ENCODE results near the gene SLC9A2. TPM values are rescaled to one million over a fixed set of nuclear protein-coding genes. Genes with fewer than 3 reads are reported as not detected.
A peak's percentile ranks its signal among the peaks of the same experiment; 100 is the strongest.

SLC9A2 gene
- total RNA-seq, 1 donor from 2014 or later: 0.32 TPM

GRCh38 chr2:102726128-102727087, 107.1 kb downstream of the SLC9A2 start:
- Mint-ChIP-seq H3K36me3 (ENCODE audit: low read depth, unreplicated experiment) (peaks cover 19% of the 10 kb centered on the region), H3K27me3 (ENCODE audit: low read depth, unreplicated experiment) (no peaks in the 10 kb centered on the region), H3K9me3 (ENCODE audit: unreplicated experiment) (peaks cover 2% of the 10 kb centered on the region), H3K27ac (ENCODE audit: unreplicated experiment) (no peak overlapping the region), H3K4me3 (ENCODE audit: unreplicated experiment) (no peak overlapping the region), H3K4me1 (ENCODE audit: low read depth, unreplicated experiment) (peaks cover 8% of the 10 kb centered on the region)
- H3K36me3 ChIP-seq (ENCODE audit: insufficient read depth, low read length): peaks cover 11% of the 10 kb centered on the region
- no peak overlapping the region for H3K9ac ChIP-seq (ENCODE audit: low read length)
- no peaks in the 10 kb centered on the region for H3K27me3 ChIP-seq (ENCODE audit: insufficient read depth, low read length)
- no peak overlapping the region for H2AFZ ChIP-seq (ENCODE audit: low read depth, low read length)
- H3K4me2 ChIP-seq (ENCODE audit: low read length): no peak overlapping the region
- DNase-seq (ENCODE audit: low read depth) (no peak), FAIRE-seq (no peak)
- no peaks in the 10 kb centered on the region for H3K79me2 ChIP-seq (ENCODE audit: insufficient read depth, low read length)
- H3K4me1 ChIP-seq (ENCODE audit: insufficient read depth, low read length): no peaks in the 10 kb centered on the region
- H3K27ac ChIP-seq (ENCODE audit: low read depth, low read length): no peak overlapping the region
- no peaks in the 10 kb centered on the region for H4K20me1 ChIP-seq (ENCODE audit: insufficient read depth, low read length)
- no peaks in the 10 kb centered on the region for H3K9me3 ChIP-seq (ENCODE audit: insufficient read depth, low read depth, low read length)
- TF ChIP-seq EZH2 (IDR thresholded peaks at IDR 0.05; ENCODE audit: insufficient read depth, low read length): no peak
- no peak overlapping the region for H3K4me3 ChIP-seq (ENCODE audit: insufficient read depth, low read depth, low read length)

- peak overlapping the region; percentile 98 for H3K4me3 Mint-ChIP-seq (ENCODE audit: unreplicated experiment)
- no peak for FAIRE-seq
Measured at GRCh38 chr2:102735416-102736109, 116.2 kb downstream of the SLC9A2 start.

More at GRCh38 chr2:102735416-102736109, 116.2 kb downstream of the SLC9A2 start:
- Histone ChIP-seq H3K9me3 (ENCODE audit: insufficient read depth, low read depth, low read length) (no peaks in the 10 kb centered on the region), H3K27ac (ENCODE audit: low read depth, low read length) (no peak overlapping the region), H3K4me3 (ENCODE audit: insufficient read depth, low read depth, low read length) (peak overlapping the region; percentile 83), H3K36me3 (ENCODE audit: insufficient read depth, low read length) (no peaks in the 10 kb centered on the region), H2AFZ (ENCODE audit: low read depth, low read length) (peak overlapping the region; percentile 100), H3K79me2 (ENCODE audit: insufficient read depth, low read length) (peaks cover 19% of the 10 kb centered on the region), H4K20me1 (ENCODE audit: insufficient read depth, low read length) (peaks cover 17% of the 10 kb centered on the region), H3K9ac (ENCODE audit: low read length) (peak overlapping the region; percentile 80), H3K27me3 (ENCODE audit: insufficient read depth, low read length) (no peaks in the 10 kb centered on the region), H3K4me2 (ENCODE audit: low read length) (peak overlapping the region; percentile 83), H3K4me1 (ENCODE audit: insufficient read depth, low read length) (peaks cover 11% of the 10 kb centered on the region)
- Mint-ChIP-seq H3K9me3 (ENCODE audit: unreplicated experiment) (no peaks in the 10 kb centered on the region), H3K27me3 (ENCODE audit: low read depth, unreplicated experiment) (no peaks in the 10 kb centered on the region), H3K36me3 (ENCODE audit: low read depth, unreplicated experiment) (no peaks in the 10 kb centered on the region), H3K4me1 (ENCODE audit: low read depth, unreplicated experiment) (peaks cover 2% of the 10 kb centered on the region), H3K27ac (ENCODE audit: unreplicated experiment) (peak overlapping the region; percentile 28)
- peak; percentile 6 for DNase-seq (ENCODE audit: low read depth)
- TF ChIP-seq EZH2 (IDR thresholded peaks at IDR 0.05; ENCODE audit: insufficient read depth, low read length) (no peak), CTCF (IDR thresholded peaks at IDR 0.05; ENCODE audit: insufficient read depth, low read depth, low read length) (no peak)
